Neuronal stem cell (in vitro differentiated cells): ENCODE data around the gene TDRD1.

Experiments used
- DNase-seq: peaks from one replicate; pipeline ENCODE4 v3.0.0-alpha.2; 2013; ENCODE audit warnings: low spot score
- H2AFZ ChIP-seq: one replicate; pipeline ENCODE4 v1.6.1; 2013; ENCODE audit warnings: mild to moderate bottlenecking, low read length, inconsistent platforms
- H2AK5ac ChIP-seq: 2 replicates; pipeline ENCODE4 v1.6.1; 2013; ENCODE audit warnings: low read depth, mild to moderate bottlenecking, inconsistent platforms, low read length, moderate library complexity, mixed read lengths
- H2BK120ac ChIP-seq: 2 replicates; pipeline ENCODE4 v1.6.1; 2013; ENCODE audit warnings: low read depth, mild to moderate bottlenecking, inconsistent platforms, low read length, moderate library complexity, mixed read lengths
- H2BK12ac ChIP-seq: one replicate; pipeline ENCODE4 v1.6.1; 2013; ENCODE audit warnings: low read length, inconsistent platforms
- H2BK15ac ChIP-seq: 2 replicates; pipeline ENCODE4 v1.6.1; 2013; ENCODE audit warnings: mild to moderate bottlenecking, low read length, inconsistent platforms, mixed read lengths
- H2BK5ac ChIP-seq: one replicate; pipeline ENCODE4 v1.6.1; 2013; ENCODE audit warnings: inconsistent platforms, mild to moderate bottlenecking, low read length, moderate library complexity
- H3K14ac ChIP-seq: one replicate; pipeline ENCODE4 v1.6.1; 2013; ENCODE audit warnings: low read length, inconsistent platforms
- H3K18ac ChIP-seq: 2 replicates; pipeline ENCODE4 v1.6.1; 2013; ENCODE audit warnings: low read length, inconsistent platforms
- H3K23ac ChIP-seq: 2 replicates; pipeline ENCODE4 v1.6.1; 2013; ENCODE audit warnings: low read depth, mild to moderate bottlenecking, mixed read lengths, low read length, inconsistent platforms; ENCODE audit not compliant: poor library complexity
- H3K27ac ChIP-seq: replicated peaks from 3 replicates; pipeline ENCODE4 v1.5.1; 2013; ENCODE audit warnings: low read length, inconsistent platforms
- H3K27me3 ChIP-seq, 3 experiments: 2 replicates each; pipeline ENCODE4 v1.6.1; 2013; ENCODE audit warnings: low read length in 3 of 3, mild to moderate bottlenecking in 2 of 3, inconsistent platforms in 1 of 3, low read depth in 1 of 3, mixed read lengths in 1 of 3, moderate library complexity in 1 of 3; ENCODE audit not compliant: control insufficient read depth in 3 of 3, insufficient read depth in 3 of 3
- H3K36me3 ChIP-seq, 2 donors: replicated peaks in 1 of 2; 2 replicates each; pipeline ENCODE4 v1.6.1; 2013; ENCODE audit warnings: low read length in 2 of 2; ENCODE audit not compliant: control insufficient read depth in 2 of 2, insufficient read depth in 2 of 2
- H3K4ac ChIP-seq: 2 replicates; pipeline ENCODE4 v1.6.1; 2013; ENCODE audit warnings: inconsistent platforms, mild to moderate bottlenecking, low read length, moderate library complexity
- H3K4me1 ChIP-seq, 2 donors: 1 replicate in 1 of 2; 2 replicates in 1 of 2; pipeline ENCODE4 v1.6.1; 2013; ENCODE audit warnings: low read length in 2 of 2, low read depth in 1 of 2; ENCODE audit not compliant: control insufficient read depth in 2 of 2, insufficient read depth in 1 of 2
- H3K4me2 ChIP-seq: one replicate; pipeline ENCODE4 v1.6.1; 2013; ENCODE audit warnings: mild to moderate bottlenecking, low read length, inconsistent platforms; ENCODE audit not compliant: insufficient read depth, poor library complexity, severe bottlenecking
- H3K4me3 ChIP-seq, 2 donors: 2 replicates each; pipeline ENCODE4 v1.5.1; 2013; ENCODE audit warnings: low read length in 2 of 2, mild to moderate bottlenecking in 2 of 2, inconsistent platforms in 1 of 2, moderate library complexity in 1 of 2
- H3K79me1 ChIP-seq: one replicate; pipeline ENCODE4 v1.6.1; 2013; ENCODE audit warnings: low read depth, mild to moderate bottlenecking, inconsistent platforms, low read length, moderate library complexity
- H3K9ac ChIP-seq: one replicate; pipeline ENCODE4 v1.6.1; 2013; ENCODE audit warnings: mild to moderate bottlenecking, low read depth, low read length, inconsistent platforms; ENCODE audit not compliant: poor library complexity
- H3K9me3 ChIP-seq, 2 donors: replicated peaks in 1 of 2; 2 replicates each; pipeline versions ENCODE3 to v1.6.1; 2013; ENCODE audit warnings: low read length in 2 of 2, mild to moderate bottlenecking in 2 of 2, inconsistent platforms in 1 of 2, low read depth in 1 of 2, mixed read lengths in 1 of 2, moderate library complexity in 1 of 2; ENCODE audit not compliant: control insufficient read depth in 2 of 2, insufficient read depth in 1 of 2
- H4K8ac ChIP-seq: one replicate; pipeline ENCODE4 v1.6.1; 2013; ENCODE audit warnings: low read depth, mild to moderate bottlenecking, inconsistent platforms, low read length, moderate library complexity
- H4K91ac ChIP-seq: one replicate; pipeline ENCODE4 v1.6.1; 2013; ENCODE audit warnings: low read length, low read depth, mild to moderate bottlenecking, inconsistent platforms; ENCODE audit not compliant: poor library complexity
- WGBS, 2 donors: extraction: QIAGEN DNeasy Blood & Tissue Kit; methylation state at CpG; one replicate each; pipeline ENCODE4 v1.1.7; 2013; ENCODE audit warnings: missing lambda C conversion rate in 2 of 2, mixed read lengths in 1 of 2; ENCODE audit not compliant: insufficient read length in 2 of 2, insufficient replicate concordance in 1 of 2; ENCODE audit errors: extremely low coverage in 2 of 2; 5-methylcytosine and 5-hydroxymethylcytosine counted together

The TDRD1 gene

GRCh38 chr10:114173603-114173920, 5.6 kb upstream of the TDRD1 start:
- H2AFZ ChIP-seq = peak overlapping the region; percentile 93
- WGBS, 2 donors = no CpG with 5 or more reads among the region's 23 CpGs

GRCh38 chr10:114173921-114174694, 5.0 kb upstream of the TDRD1 start, which contains the start of gene CCDC186:
Gene CCDC186 (minus strand): TSS chr10:114174203. CDS start chr10:114163268, 10,935 bp downstream.
- no peak within 1 kb of the TSS for H4K8ac ChIP-seq
- peak within 1 kb of the TSS; percentile 93 for H2AFZ ChIP-seq
- H2AK5ac ChIP-seq = no peak within 1 kb of the TSS
- no peaks in the 10 kb centered on the region for H3K36me3 ChIP-seq
- H3K18ac ChIP-seq = peak within 1 kb of the TSS; percentile 95
- peak within 1 kb of the TSS; percentile 49 for H4K91ac ChIP-seq
- peak within 1 kb of the TSS; percentile 88 for H2BK5ac ChIP-seq
- peaks cover 0 to 5% of the 10 kb centered on the region in 2 donors for H3K4me1 ChIP-seq
- peaks cover 0 to 3% of the 10 kb centered on the region in 2 donors for H3K9me3 ChIP-seq
- H3K27ac ChIP-seq = peak within 1 kb of the TSS; percentile 67
- H3K79me1 ChIP-seq = no peaks in the 10 kb centered on the region
- peaks cover 0 to 18% (median 6%) of the 10 kb centered on the region in 3 experiments for H3K27me3 ChIP-seq
- H3K9ac ChIP-seq = peak within 1 kb of the TSS; percentile 89
- H2BK120ac ChIP-seq = peak within 1 kb of the TSS; percentile 64
- peak within 1 kb of the TSS; percentile 26 for H3K23ac ChIP-seq
- peak within 1 kb of the TSS; percentile 65 to 93 for H3K4me3 ChIP-seq
- WGBS, 2 donors = no CpG with 5 or more reads among the region's 49 CpGs
- peak within 1 kb of the TSS; percentile 73 for H3K14ac ChIP-seq
- no peak within 1 kb of the TSS for H3K4ac ChIP-seq
- DNase-seq = peak; percentile 86
- no peak within 1 kb of the TSS for H2BK12ac ChIP-seq
- peak within 1 kb of the TSS; percentile 43 for H2BK15ac ChIP-seq
- H3K4me2 ChIP-seq = peak within 1 kb of the TSS; percentile 97

More at GRCh38 chr10:114173603-114173920, 5.6 kb upstream of the TDRD1 start:
- H3K27ac ChIP-seq = peak overlapping the region; percentile 67
- H2AK5ac ChIP-seq = no peak overlapping the region
- H2BK12ac ChIP-seq = no peak overlapping the region
- peaks cover 0 to 4% of the 10 kb centered on the region in 2 donors for H3K9me3 ChIP-seq
- H4K8ac ChIP-seq = no peak overlapping the region
- peaks cover 0 to 18% (median 6%) of the 10 kb centered on the region in 3 experiments for H3K27me3 ChIP-seq
- peak overlapping the region; percentile 95 for H3K18ac ChIP-seq
- peak overlapping the region; percentile 57 for H3K4me2 ChIP-seq
- H3K79me1 ChIP-seq = no peaks in the 10 kb centered on the region
- peak overlapping the region; percentile 43 for H2BK15ac ChIP-seq
- peak overlapping the region; percentile 88 for H2BK5ac ChIP-seq
- H3K4ac ChIP-seq = no peak overlapping the region
- H2BK120ac ChIP-seq = no peak overlapping the region
- peak overlapping the region; percentile 73 for H3K14ac ChIP-seq
- H3K4me3 ChIP-seq = peak overlapping the region; percentile 65 to 93
- DNase-seq = no peak
- peak overlapping the region; percentile 89 for H3K9ac ChIP-seq
- peak overlapping the region; percentile 26 for H3K23ac ChIP-seq
- H3K36me3 ChIP-seq = no peaks in the 10 kb centered on the region
- H4K91ac ChIP-seq = peak overlapping the region; percentile 49
- H3K4me1 ChIP-seq = peaks cover 0 to 5% of the 10 kb centered on the region in 2 donors

GRCh38 chr10:114174695-114175188, 4.4 kb upstream of the TDRD1 start:
- H2BK120ac ChIP-seq = peak overlapping the region; percentile 64
- no peaks in the 10 kb centered on the region for H3K36me3 ChIP-seq
- peak overlapping the region; percentile 88 for H2BK5ac ChIP-seq
- no peak overlapping the region for H3K18ac ChIP-seq
- peaks cover 0 to 5% of the 10 kb centered on the region in 2 donors for H3K4me1 ChIP-seq
- peak overlapping the region; percentile 67 for H3K9ac ChIP-seq
- no peak overlapping the region for H3K14ac ChIP-seq
- H4K8ac ChIP-seq = no peak overlapping the region
- no peak overlapping the region for H2BK15ac ChIP-seq
- peak overlapping the region; percentile 93 for H2AFZ ChIP-seq
- H3K4me3 ChIP-seq = peak overlapping the region; percentile 65 to 93
- no peak overlapping the region for H3K4ac ChIP-seq
- no peaks in the 10 kb centered on the region for H3K79me1 ChIP-seq
- no peak overlapping the region for H4K91ac ChIP-seq
- no peak overlapping the region for H2AK5ac ChIP-seq
- H3K27me3 ChIP-seq = peaks cover 0 to 18% (median 6%) of the 10 kb centered on the region in 3 experiments
- no CpG with 5 or more reads among the region's 19 CpGs for whole genome bisulfite sequencing, 2 donors
- peak overlapping the region; percentile 97 for H3K4me2 ChIP-seq
- H3K23ac ChIP-seq = no peak overlapping the region
- DNase-seq = no peak
- peaks cover 0 to 3% of the 10 kb centered on the region in 2 donors for H3K9me3 ChIP-seq
- no peak overlapping the region for H2BK12ac ChIP-seq
- H3K27ac ChIP-seq = no peak overlapping the region

- no peak overlapping the region for H2BK120ac ChIP-seq
- no peak overlapping the region for H4K91ac ChIP-seq
- no peaks in the 10 kb centered on the region for H3K9me3 ChIP-seq
- H3K23ac ChIP-seq = no peak overlapping the region
- H2AFZ ChIP-seq = no peak overlapping the region
- H3K4me2 ChIP-seq = no peak overlapping the region
- H2BK5ac ChIP-seq = no peak overlapping the region
- H3K4me3 ChIP-seq = no peak overlapping the region
- H2BK12ac ChIP-seq = no peak overlapping the region
- H3K18ac ChIP-seq = no peak overlapping the region
- no peak overlapping the region for H2BK15ac ChIP-seq
- no peak overlapping the region for H3K14ac ChIP-seq
- DNase-seq = no peak
- no peaks in the 10 kb centered on the region for H3K36me3 ChIP-seq
- H3K27me3 ChIP-seq = peaks cover 0 to 18% (median 6%) of the 10 kb centered on the region in 3 experiments
- peaks cover 0 to 5% of the 10 kb centered on the region in 2 donors for H3K4me1 ChIP-seq
- H3K9ac ChIP-seq = no peak overlapping the region
- no CpG with 5 or more reads among the region's 1 CpG for WGBS, 2 donors
- H2AK5ac ChIP-seq = no peak overlapping the region
- H3K27ac ChIP-seq = no peak overlapping the region
- no peak overlapping the region for H3K4ac ChIP-seq
- no peaks in the 10 kb centered on the region for H3K79me1 ChIP-seq
- no peak overlapping the region for H4K8ac ChIP-seq
Measured at GRCh38 chr10:114175667-114176066, 3.5 kb upstream of the TDRD1 start.
